ENCODE results near the gene ZNF382. TPM values are rescaled to one million over a fixed set of nuclear protein-coding genes. Genes with fewer than 3 reads are reported as not detected.

The ZNF382 gene
- total RNA-seq, 2 donors from 2014 or later: 11.1 to 13.5 TPM

- peaks cover 51% of the 10 kb centered on the region for H3K9me3 ChIP-seq (ENCODE audit: control insufficient read depth, low read length)
- Mint-ChIP-seq H3K36me3 (ENCODE audit: low read depth) (peaks cover 56% of the 10 kb centered on the region), H3K4me3 (peak within 1 kb of the TSS; percentile 85), H3K27me3 (ENCODE audit: insufficient read depth) (no peaks in the 10 kb centered on the region), H3K27ac (peak within 1 kb of the TSS; percentile 99), H3K4me1 (peaks cover 18% of the 10 kb centered on the region), H3K9me3 (no peaks in the 10 kb centered on the region)
- peak; percentile 98 for DNase-seq
- H3K4me3 ChIP-seq (ENCODE audit: low read length): peak within 1 kb of the TSS; percentile 94
- TF ChIP-seq CTCF (conservative IDR thresholded peaks at IDR 0.05): no peak
- no peaks in the 10 kb centered on the region for H3K27me3 ChIP-seq (ENCODE audit: control insufficient read depth, insufficient read depth, low read length, poor library complexity, severe bottlenecking)
- WGBS, 2 experiments (ENCODE audit: insufficient coverage in 1 of 2, insufficient read length in 1 of 2): 0% methylated on average over 15 to 66 of the region's 66 CpGs
- H3K27ac ChIP-seq (ENCODE audit: low read depth, low read length): peak within 1 kb of the TSS; percentile 81
- peak within 1 kb of the TSS; percentile 94 for H3K9ac ChIP-seq (ENCODE audit: extremely low read depth, low read length, poor library complexity, severe bottlenecking)
- peaks cover 47% of the 10 kb centered on the region for H3K36me3 ChIP-seq (ENCODE audit: control insufficient read depth, insufficient read depth, low read length)
- H3K4me1 ChIP-seq (ENCODE audit: control insufficient read depth, insufficient read depth, low read length): no peaks in the 10 kb centered on the region
Observed at GRCh38 chr19:36573020-36573894, 31.9 kb upstream of the ZNF382 start, which contains the start of gene ZNF529. Gene ZNF529, minus strand, starts transcription at chr19:36573292. Its CDS starts 946 bp downstream, at chr19:36572346.

- Mint-ChIP-seq H3K27me3 (ENCODE audit: insufficient read depth) (no peaks in the 10 kb centered on the region), H3K27ac (peak overlapping the region; percentile 99), H3K4me3 (peak overlapping the region; percentile 85), H3K9me3 (no peaks in the 10 kb centered on the region), H3K4me1 (peaks cover 18% of the 10 kb centered on the region), H3K36me3 (ENCODE audit: low read depth) (peaks cover 54% of the 10 kb centered on the region)
- TF ChIP-seq CTCF (conservative IDR thresholded peaks at IDR 0.05): no peak
- no peaks in the 10 kb centered on the region for H3K27me3 ChIP-seq (ENCODE audit: control insufficient read depth, insufficient read depth, low read length, poor library complexity, severe bottlenecking)
- peak overlapping the region; percentile 94 for H3K4me3 ChIP-seq (ENCODE audit: low read length)
- H3K9me3 ChIP-seq (ENCODE audit: control insufficient read depth, low read length): peaks cover 50% of the 10 kb centered on the region
- H3K27ac ChIP-seq (ENCODE audit: low read depth, low read length): no peak overlapping the region
- H3K9ac ChIP-seq (ENCODE audit: extremely low read depth, low read length, poor library complexity, severe bottlenecking): peak overlapping the region; percentile 94
- WGBS, 2 experiments (ENCODE audit: insufficient coverage in 1 of 2, insufficient read length in 1 of 2): 32 to 46% methylated on average over 10 to 18 of the region's 18 CpGs
- H3K4me1 ChIP-seq (ENCODE audit: control insufficient read depth, insufficient read depth, low read length): no peaks in the 10 kb centered on the region
- no peak for DNase-seq
- peaks cover 48% of the 10 kb centered on the region for H3K36me3 ChIP-seq (ENCODE audit: control insufficient read depth, insufficient read depth, low read length)
Observed at GRCh38 chr19:36573895-36574720, 31.0 kb upstream of the ZNF382 start.

DNA sequence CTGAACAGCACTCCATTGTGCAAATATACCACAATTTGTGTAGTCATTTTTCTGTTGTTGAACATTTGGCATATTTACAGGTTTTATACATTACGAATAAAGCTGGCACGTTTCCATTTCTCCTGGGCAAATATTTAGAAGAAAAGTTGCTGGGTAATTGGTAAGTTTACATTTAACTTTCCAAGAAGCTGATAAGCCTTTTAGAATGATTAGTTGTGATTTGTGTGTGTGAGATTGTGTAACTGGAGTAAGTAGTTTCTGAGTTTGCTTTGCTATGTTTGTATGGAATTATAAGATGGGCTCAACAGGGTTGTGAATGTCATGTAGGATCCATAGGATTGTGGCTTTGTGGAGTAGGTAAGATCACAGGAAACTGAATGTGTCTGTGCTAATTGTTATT lies 30.4 kb upstream of the ZNF382 start:
- H3K9me3 Mint-ChIP-seq: no peaks in the 10 kb centered on the region
- H3K36me3 Mint-ChIP-seq (ENCODE audit: low read depth): peaks cover 53% of the 10 kb centered on the region
- H3K9ac ChIP-seq (ENCODE audit: extremely low read depth, low read length, poor library complexity, severe bottlenecking): no peak overlapping the region
- H3K4me3 Mint-ChIP-seq: peak overlapping the region; percentile 85
- no peaks in the 10 kb centered on the region for H3K4me1 ChIP-seq (ENCODE audit: control insufficient read depth, insufficient read depth, low read length)
- peaks cover 48% of the 10 kb centered on the region for H3K36me3 ChIP-seq (ENCODE audit: control insufficient read depth, insufficient read depth, low read length)
- H3K9me3 ChIP-seq (ENCODE audit: control insufficient read depth, low read length): peaks cover 50% of the 10 kb centered on the region
- no peak for TF ChIP-seq CTCF (conservative IDR thresholded peaks at IDR 0.05)
- H3K4me1 Mint-ChIP-seq: peaks cover 18% of the 10 kb centered on the region
- no peaks in the 10 kb centered on the region for H3K27me3 Mint-ChIP-seq (ENCODE audit: insufficient read depth)
- DNase-seq: no peak
- H3K27ac Mint-ChIP-seq: no peak overlapping the region
- H3K4me3 ChIP-seq (ENCODE audit: low read length): peak overlapping the region; percentile 94
- 96 to 100% methylated on average over 2 of the region's 2 CpGs for WGBS, 2 experiments (ENCODE audit: insufficient coverage in 1 of 2, insufficient read length in 1 of 2)
- H3K27ac ChIP-seq (ENCODE audit: low read depth, low read length): no peak overlapping the region
- H3K27me3 ChIP-seq (ENCODE audit: control insufficient read depth, insufficient read depth, low read length, poor library complexity, severe bottlenecking): no peaks in the 10 kb centered on the region
